Left lung (tissue), 10 donors: ENCODE data around the gene PTPRN2. TPM values are rescaled to one million over a fixed set of nuclear protein-coding genes. Genes with fewer than 3 reads are reported as not detected.
A peak's percentile ranks its signal among the peaks of the same experiment; 100 is the strongest.

ENCODE experiments used
- ATAC-seq: fragments of 200-7000 bp; cut with Tn5 transposase; one replicate; pipeline ENCODE4 v1.9.1; 2020; ENCODE audit warnings: moderate library complexity
- DNase-seq, 4 donors: peaks; one replicate each; pipeline ENCODE4 v3.0.0-alpha.2; 2013 to 2020
- H3K27ac ChIP-seq, 2 donors: fragments of 200-600 bp; sonication (generic) in 1 of 2; one replicate each; pipeline versions ENCODE4 v1.5.0 to v1.8.0; 2020 to 2021
- H3K27me3 ChIP-seq, 2 donors: fragments of 200-600 bp; sonication (generic) in 1 of 2; one replicate each; pipeline versions ENCODE4 v1.5.0 to v1.8.0; 2020 to 2021
- H3K36me3 ChIP-seq, 2 donors: fragments of 200-600 bp; sonication (generic) in 1 of 2; one replicate each; pipeline versions ENCODE4 v1.5.0 to v1.8.0; 2020 to 2021
- H3K4me1 ChIP-seq, 2 donors: fragments of 200-600 bp; one replicate each; pipeline ENCODE4 v1.8.0; 2021
- H3K4me3 ChIP-seq, 2 donors: fragments of 200-600 bp; sonication (generic) in 1 of 2; one replicate each; pipeline versions ENCODE4 v1.5.0 to v1.8.0; 2020 to 2021; ENCODE audit warnings: mild to moderate bottlenecking in 1 of 2
- H3K9me3 ChIP-seq, 2 donors: fragments of 200-600 bp; sonication (generic) in 1 of 2; one replicate each; pipeline versions ENCODE4 v1.5.0 to v1.8.0; 2020 to 2021
- intact Hi-C, 2 donors: fragments of 100-400 bp; cut with DNase I; formaldehyde crosslinking; loops; one replicate each; pipeline versions ENCODE4 v1.11.2 to v1.14.2; 2022
- polyA plus RNA-seq, 6 donors: library from polyadenylated mRNA; unstranded; fragments of 120-200 nt; gene quantifications; one replicate each; pipeline ENCODE4 v1.2.1, GENCODE V29; 2013; ENCODE audit not compliant: insufficient read length in 6 of 6
- total RNA-seq, 2 donors: library from RNA; stranded (reverse); fragmentation: NEBNext Ultra II Directional; extraction: Animal tissue kit (Norgen Biotek cat#: 25700); gene quantifications; one replicate each; pipeline ENCODE4 v1.2.1, GENCODE V29; 2021
- TF ChIP-seq, protein P1 (sequence below), 2 donors: fragments of 200-600 bp; sonication (generic) in 1 of 2; IDR thresholded peaks; one replicate each; pipeline versions ENCODE4 v1.5.0 to v1.8.0; 2021; ENCODE audit warnings: antibody characterized with exemption in 2 of 2
- donor health status: DM: no; HTN: yes; CAD: no.
- donor health status: DM: no; HTN: no; CAD: no.

The PTPRN2 gene
- total and polyA plus RNA-seq, 8 donors = 4.0 to 7.8 (median 6.8) TPM

GRCh38 chr7:158057446-158057845 lies 530.2 kb downstream of the PTPRN2 start:
- no peak for ATAC-seq
- intact Hi-C loops = no loop called here
- Histone ChIP-seq H3K9me3 (peaks cover 0 to 23% of the 10 kb centered on the region in 2 donors), H3K4me1 (no peaks in the 10 kb centered on the region), H3K4me3 (no peak overlapping the region), H3K27me3 (no peaks in the 10 kb centered on the region), H3K36me3 (no peaks in the 10 kb centered on the region), H3K27ac (no peak overlapping the region)
- TF ChIP-seq, protein P1, sequence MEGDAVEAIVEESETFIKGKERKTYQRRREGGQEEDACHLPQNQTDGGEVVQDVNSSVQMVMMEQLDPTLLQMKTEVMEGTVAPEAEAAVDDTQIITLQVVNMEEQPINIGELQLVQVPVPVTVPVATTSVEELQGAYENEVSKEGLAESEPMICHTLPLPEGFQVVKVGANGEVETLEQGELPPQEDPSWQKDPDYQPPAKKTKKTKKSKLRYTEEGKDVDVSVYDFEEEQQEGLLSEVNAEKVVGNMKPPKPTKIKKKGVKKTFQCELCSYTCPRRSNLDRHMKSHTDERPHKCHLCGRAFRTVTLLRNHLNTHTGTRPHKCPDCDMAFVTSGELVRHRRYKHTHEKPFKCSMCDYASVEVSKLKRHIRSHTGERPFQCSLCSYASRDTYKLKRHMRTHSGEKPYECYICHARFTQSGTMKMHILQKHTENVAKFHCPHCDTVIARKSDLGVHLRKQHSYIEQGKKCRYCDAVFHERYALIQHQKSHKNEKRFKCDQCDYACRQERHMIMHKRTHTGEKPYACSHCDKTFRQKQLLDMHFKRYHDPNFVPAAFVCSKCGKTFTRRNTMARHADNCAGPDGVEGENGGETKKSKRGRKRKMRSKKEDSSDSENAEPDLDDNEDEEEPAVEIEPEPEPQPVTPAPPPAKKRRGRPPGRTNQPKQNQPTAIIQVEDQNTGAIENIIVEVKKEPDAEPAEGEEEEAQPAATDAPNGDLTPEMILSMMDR (IDR thresholded peaks at IDR 0.05) = no peak
- DNase-seq = peak in 2 of 4 donors; percentile 4 to 27

DNA sequence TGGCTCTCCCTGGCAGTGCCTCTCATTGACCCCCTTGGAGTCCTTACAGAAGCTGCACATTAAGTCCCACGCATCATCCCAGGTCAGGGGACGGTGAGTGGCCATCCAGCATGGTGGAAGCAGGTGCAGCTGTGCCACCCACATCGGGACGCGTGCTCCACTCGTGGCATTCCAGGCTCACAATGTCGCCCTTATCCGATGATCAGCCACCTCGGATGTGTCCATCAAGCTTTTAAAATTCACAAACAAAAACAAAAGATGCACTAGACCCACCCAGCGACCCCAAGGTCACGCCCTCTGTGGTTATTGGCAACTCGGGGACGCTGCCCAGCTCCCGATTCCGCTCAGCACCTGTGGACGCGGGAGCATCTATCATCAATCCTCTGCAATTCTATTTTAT lies 530.9 kb downstream of the PTPRN2 start:
- Histone ChIP-seq H3K4me1 (no peaks in the 10 kb centered on the region), H3K36me3 (no peaks in the 10 kb centered on the region), H3K27me3 (no peaks in the 10 kb centered on the region), H3K27ac (no peak overlapping the region), H3K9me3 (peaks cover 0 to 18% of the 10 kb centered on the region in 2 donors), H3K4me3 (no peak overlapping the region)
- TF ChIP-seq, protein P1 (IDR thresholded peaks at IDR 0.05) = no peak
- ATAC-seq (no peak), DNase-seq (peak in 2 of 4 donors; percentile 8 to 55)
- intact Hi-C loops = no loop called here

DNA sequence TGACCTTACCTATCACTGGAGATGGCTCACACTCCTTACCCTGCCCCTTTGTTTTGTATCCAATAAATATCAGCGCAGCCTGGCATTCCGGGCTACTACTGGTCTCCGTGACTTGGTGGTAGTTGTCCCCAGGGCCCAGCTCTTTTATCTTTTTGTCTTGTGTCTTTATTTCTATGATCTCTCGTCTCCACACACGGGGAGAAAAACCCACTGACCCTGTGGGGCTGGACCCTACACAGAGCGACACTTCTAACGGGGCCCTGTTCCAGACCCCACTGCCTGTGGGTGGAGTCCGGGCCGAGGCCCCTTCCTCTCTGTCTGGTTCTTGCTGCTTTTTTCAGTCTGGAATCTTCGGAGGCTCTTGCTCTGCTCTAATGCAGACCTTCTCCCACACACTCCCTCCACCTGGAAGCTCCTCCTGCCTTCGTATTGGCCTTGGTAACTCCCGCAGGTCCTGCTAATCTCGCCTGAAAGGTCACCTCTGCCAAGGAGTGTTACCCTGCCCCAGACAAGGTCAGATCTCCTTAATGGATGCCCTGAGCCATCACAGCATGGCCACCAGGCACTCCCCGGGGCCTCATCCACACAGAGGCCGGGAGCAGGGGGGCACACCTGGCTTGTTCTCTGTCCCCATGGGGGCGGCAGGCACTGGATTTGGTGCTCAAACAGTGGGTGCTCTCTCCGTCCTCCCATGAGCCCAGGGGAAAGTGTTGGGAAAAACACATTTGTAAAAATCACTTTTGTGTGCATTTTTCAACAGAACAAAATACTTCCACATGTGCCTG lies 531.7 kb downstream of the PTPRN2 start:
- no peaks in the 10 kb centered on the region for H3K36me3 ChIP-seq
- DNase-seq (peak in 2 of 4 donors; percentile 12 to 58), ATAC-seq (no peak)
- H3K27ac ChIP-seq = no peak overlapping the region
- H3K4me3 ChIP-seq = no peak overlapping the region
- TF ChIP-seq, protein P1 (IDR thresholded peaks at IDR 0.05) = no peak
- intact Hi-C loops = no loop called here
- no peaks in the 10 kb centered on the region for H3K27me3 ChIP-seq
- no peaks in the 10 kb centered on the region for H3K4me1 ChIP-seq
- peaks cover 0 to 14% of the 10 kb centered on the region in 2 donors for H3K9me3 ChIP-seq

GRCh38 chr7:158054611-158055010 lies 533.0 kb downstream of the PTPRN2 start:
- no peak for ATAC-seq
- Histone ChIP-seq H3K27ac (no peak overlapping the region), H3K27me3 (no peaks in the 10 kb centered on the region), H3K36me3 (no peaks in the 10 kb centered on the region), H3K4me3 (no peak overlapping the region), H3K9me3 (peaks cover 0 to 7% of the 10 kb centered on the region in 2 donors), H3K4me1 (no peaks in the 10 kb centered on the region)
- peak in 1 of 4 donors; percentile 4 for DNase-seq
- TF ChIP-seq, protein P1 (IDR thresholded peaks at IDR 0.05) = no peak
- intact Hi-C loops = no loop called here

DNA sequence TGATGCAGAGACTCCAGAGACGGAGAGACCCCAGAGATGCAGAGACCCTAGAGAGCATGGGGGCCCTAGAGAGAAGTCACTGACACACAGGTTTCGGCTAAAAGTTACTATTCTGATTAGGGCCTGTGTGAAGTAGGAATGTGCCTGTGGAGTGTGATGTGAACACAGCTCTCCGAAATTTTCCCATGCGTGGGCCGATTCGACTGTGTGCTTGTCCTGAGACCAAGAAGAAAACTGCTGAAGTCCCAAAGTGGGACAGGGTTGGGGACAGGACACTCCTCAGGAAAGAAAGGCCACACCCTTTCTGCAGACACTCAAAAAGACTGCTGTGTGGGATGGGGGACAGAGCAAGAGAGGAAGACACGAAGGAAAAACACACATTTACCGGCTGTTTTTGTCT lies 533.5 kb downstream of the PTPRN2 start:
- Histone ChIP-seq H3K36me3 (no peaks in the 10 kb centered on the region), H3K27ac (no peak overlapping the region), H3K9me3 (peaks cover 0 to 7% of the 10 kb centered on the region in 2 donors), H3K4me3 (no peak overlapping the region), H3K4me1 (no peaks in the 10 kb centered on the region), H3K27me3 (no peaks in the 10 kb centered on the region)
- TF ChIP-seq, protein P1 (IDR thresholded peaks at IDR 0.05) = no peak
- intact Hi-C loops = no loop called here
- peak in 1 of 4 donors; percentile 10 for DNase-seq
- ATAC-seq = no peak
